Measurements from ENCODE around the gene CUX1. TPM values are rescaled to one million over a fixed set of nuclear protein-coding genes. Genes with fewer than 3 reads are reported as not detected.
A peak's percentile ranks its signal among the peaks of the same experiment; 100 is the strongest.

CUX1 gene
- total RNA-seq, 4 donors from 2014 or later = 52.5 to 93.6 (median 63.7) TPM

DNA sequence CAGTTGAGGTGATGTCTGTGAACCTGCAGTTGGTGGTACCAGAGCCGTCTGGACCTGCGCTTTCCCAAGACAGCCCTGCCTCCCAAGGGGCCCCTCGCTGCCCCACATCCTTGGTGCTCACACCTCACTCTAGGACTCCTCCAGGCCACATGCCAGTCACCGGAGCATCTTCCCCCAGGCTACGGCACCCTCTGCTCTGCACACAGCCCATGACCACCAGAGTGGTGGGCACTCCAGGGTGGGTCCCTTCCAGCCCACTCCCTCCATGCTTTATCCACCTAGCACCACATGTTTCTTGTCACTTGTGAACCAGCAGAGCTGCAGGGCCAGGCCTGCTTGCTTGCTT, 285.6 kb downstream of the CUX1 start:
- Histone ChIP-seq H3K27ac (no peak overlapping the region), H3K27me3 (no peaks in the 10 kb centered on the region), H3K4me3 (no peak overlapping the region), H3K4me1 (no peaks in the 10 kb centered on the region), H3K9me3 (no peaks in the 10 kb centered on the region), H3K36me3 (peaks cover 29% of the 10 kb centered on the region)
- no peak for TF ChIP-seq CTCF (IDR thresholded peaks at IDR 0.05)
- TF ChIP-seq EP300 (IDR thresholded peaks at IDR 0.05) = no peak
- no peak for TF ChIP-seq POLR2A (IDR thresholded peaks at IDR 0.05)
- no peak for TF ChIP-seq POLR2AphosphoS5 (IDR thresholded peaks at IDR 0.05)
- no peak for DNase-seq (ENCODE audit: low spot score in 2 of 2)
- 99% methylated on average over 5 of the region's 5 CpGs for WGBS

DNA sequence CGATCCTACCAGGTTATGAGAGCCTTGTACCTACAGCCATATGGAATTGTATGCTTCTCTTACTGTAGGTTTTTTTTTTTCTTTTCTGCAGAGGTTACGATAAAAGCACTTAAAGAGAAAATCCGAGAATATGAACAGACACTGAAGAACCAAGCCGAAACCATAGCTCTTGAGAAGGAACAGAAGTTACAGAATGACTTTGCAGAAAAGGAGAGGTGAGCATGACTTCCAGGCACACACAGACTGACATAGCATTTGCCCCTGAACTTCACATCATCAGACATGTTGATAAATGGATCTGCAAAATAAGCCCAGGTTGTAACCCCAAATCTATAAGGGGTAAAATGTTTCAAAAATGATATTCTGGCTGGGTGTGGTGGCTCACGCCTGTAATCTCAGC, 286.8 kb downstream of the CUX1 start:
- peaks cover 30% of the 10 kb centered on the region for H3K36me3 ChIP-seq
- H3K27ac ChIP-seq = no peak overlapping the region
- no peak for DNase-seq (ENCODE audit: low spot score in 2 of 2)
- no peak overlapping the region for H3K4me3 ChIP-seq
- no peaks in the 10 kb centered on the region for H3K27me3 ChIP-seq
- H3K4me1 ChIP-seq = no peaks in the 10 kb centered on the region
- no peak for TF ChIP-seq POLR2A (IDR thresholded peaks at IDR 0.05)
- no peak for TF ChIP-seq EP300 (IDR thresholded peaks at IDR 0.05)
- TF ChIP-seq POLR2AphosphoS5 (IDR thresholded peaks at IDR 0.05) = no peak
- no peak for TF ChIP-seq CTCF (IDR thresholded peaks at IDR 0.05)
- H3K9me3 ChIP-seq = no peaks in the 10 kb centered on the region
- 100% methylated on average over 5 of the region's 5 CpGs for WGBS

DNA sequence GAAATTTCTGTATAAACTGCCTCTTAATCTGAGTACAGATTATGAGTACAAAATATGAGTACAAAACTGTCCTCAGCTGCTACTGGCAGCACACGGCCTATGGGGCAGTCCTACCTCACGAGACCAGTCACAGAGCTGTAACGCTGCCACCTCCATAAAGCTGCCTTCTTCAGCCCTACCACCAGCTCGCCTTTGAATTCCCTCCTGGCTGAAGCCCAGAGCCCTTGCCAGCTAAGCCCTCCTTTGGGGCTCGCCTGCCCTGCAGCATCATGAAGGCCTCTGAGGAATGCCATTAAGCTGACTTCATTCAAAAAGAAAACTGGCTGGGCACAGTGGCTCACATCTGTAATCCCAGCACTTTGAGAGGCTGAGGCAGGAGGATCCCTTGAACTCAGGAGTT, 289.2 kb downstream of the CUX1 start:
- no peaks in the 10 kb centered on the region for H3K9me3 ChIP-seq
- H3K27me3 ChIP-seq = no peaks in the 10 kb centered on the region
- H3K4me1 ChIP-seq = no peaks in the 10 kb centered on the region
- TF ChIP-seq EP300 (IDR thresholded peaks at IDR 0.05) = no peak
- H3K27ac ChIP-seq = no peak overlapping the region
- H3K4me3 ChIP-seq = no peak overlapping the region
- H3K36me3 ChIP-seq = peaks cover 25% of the 10 kb centered on the region
- 79% methylated on average over 5 of the region's 5 CpGs for WGBS
- peak in 1 of 2 donors; percentile 35 for DNase-seq (ENCODE audit: low spot score in 2 of 2)

DNA sequence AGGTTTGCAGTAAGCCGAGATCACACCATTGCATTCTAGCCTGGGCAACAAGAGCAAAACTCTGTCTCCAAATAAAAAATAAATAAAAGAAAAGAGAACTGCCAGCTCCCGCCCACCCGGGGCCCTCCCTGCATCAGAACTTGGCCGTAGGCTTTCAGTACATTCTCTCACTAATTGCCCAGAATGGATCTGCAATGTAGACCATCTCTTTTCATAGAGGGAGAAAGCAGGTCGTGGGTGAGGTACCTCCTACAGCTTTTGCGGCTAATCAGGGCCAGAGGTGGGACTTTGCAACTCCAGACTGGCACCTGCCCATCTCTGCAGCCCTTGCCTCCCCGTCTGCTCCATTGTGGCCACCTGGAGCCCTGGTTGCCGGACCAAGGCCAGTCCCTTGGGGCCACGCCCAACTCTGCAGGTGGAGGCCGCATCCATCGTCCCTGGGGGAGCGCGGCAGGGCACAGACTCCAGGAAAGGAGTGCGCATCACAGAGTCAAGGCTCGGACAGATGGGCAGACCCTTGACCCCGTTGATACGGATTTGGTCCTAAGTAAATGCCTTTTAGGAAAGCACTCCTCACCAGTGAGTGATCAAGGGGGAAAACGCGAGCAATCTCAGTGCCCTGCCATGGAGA, 290.2 kb downstream of the CUX1 start:
- Histone ChIP-seq H3K36me3 (peaks cover 27% of the 10 kb centered on the region), H3K27ac (no peak overlapping the region), H3K9me3 (no peaks in the 10 kb centered on the region), H3K4me3 (no peak overlapping the region), H3K27me3 (no peaks in the 10 kb centered on the region), H3K4me1 (no peaks in the 10 kb centered on the region)
- peak in 1 of 2 donors; percentile 73 for DNase-seq (ENCODE audit: low spot score in 2 of 2)
- 91% methylated on average over 17 of the region's 19 CpGs for WGBS
- TF ChIP-seq CTCF (IDR thresholded peaks at IDR 0.05) = no peak
- no peak for TF ChIP-seq EP300 (IDR thresholded peaks at IDR 0.05)
- no peak for TF ChIP-seq POLR2AphosphoS5 (IDR thresholded peaks at IDR 0.05)
- TF ChIP-seq POLR2A (IDR thresholded peaks at IDR 0.05) = no peak

- TF ChIP-seq EP300 (IDR thresholded peaks at IDR 0.05) (no peak), POLR2A (IDR thresholded peaks at IDR 0.05) (no peak), POLR2AphosphoS5 (IDR thresholded peaks at IDR 0.05) (no peak), CTCF (IDR thresholded peaks at IDR 0.05) (no peak)
- Histone ChIP-seq H3K4me3 (no peak overlapping the region), H3K36me3 (peaks cover 28% of the 10 kb centered on the region), H3K4me1 (no peaks in the 10 kb centered on the region), H3K27ac (no peak overlapping the region), H3K27me3 (no peaks in the 10 kb centered on the region), H3K9me3 (no peaks in the 10 kb centered on the region)
- peak; percentile 39 to 54 for DNase-seq (ENCODE audit: low spot score in 2 of 2)
- WGBS = 95% methylated on average over 36 of the region's 36 CpGs
Measured at GRCh38 chr7:102111061-102112041, 293.9 kb downstream of the CUX1 start.

All from suprapubic skin (tissue), 4 donors.